Neuron (in vitro differentiated cells): Measurements from ENCODE around the gene PCSK9.

ENCODE experiments used
- H2AFZ ChIP-seq: one replicate; pipeline ENCODE4 v1.6.1; 2013; ENCODE audit warnings: low read depth, mild to moderate bottlenecking, inconsistent platforms, low read length, moderate library complexity
- H3K27me3 ChIP-seq: one replicate; pipeline ENCODE4 v1.6.1; 2013; ENCODE audit warnings: low read length; ENCODE audit not compliant: insufficient read depth
- H3K36me3 ChIP-seq: one replicate; pipeline ENCODE4 v1.6.1; 2013; ENCODE audit warnings: low read length; ENCODE audit not compliant: insufficient read depth
- H3K4me1 ChIP-seq: one replicate; pipeline ENCODE4 v1.6.1; 2013; ENCODE audit warnings: low read length; ENCODE audit not compliant: insufficient read depth
- H3K4me3 ChIP-seq: 2 replicates; pipeline ENCODE4 v1.5.1; 2013; ENCODE audit warnings: mild to moderate bottlenecking, low read length, moderate library complexity
- H3K9me3 ChIP-seq: one replicate; pipeline ENCODE4 v1.6.1; 2013; ENCODE audit warnings: low read length

PCSK9 gene

DNA sequence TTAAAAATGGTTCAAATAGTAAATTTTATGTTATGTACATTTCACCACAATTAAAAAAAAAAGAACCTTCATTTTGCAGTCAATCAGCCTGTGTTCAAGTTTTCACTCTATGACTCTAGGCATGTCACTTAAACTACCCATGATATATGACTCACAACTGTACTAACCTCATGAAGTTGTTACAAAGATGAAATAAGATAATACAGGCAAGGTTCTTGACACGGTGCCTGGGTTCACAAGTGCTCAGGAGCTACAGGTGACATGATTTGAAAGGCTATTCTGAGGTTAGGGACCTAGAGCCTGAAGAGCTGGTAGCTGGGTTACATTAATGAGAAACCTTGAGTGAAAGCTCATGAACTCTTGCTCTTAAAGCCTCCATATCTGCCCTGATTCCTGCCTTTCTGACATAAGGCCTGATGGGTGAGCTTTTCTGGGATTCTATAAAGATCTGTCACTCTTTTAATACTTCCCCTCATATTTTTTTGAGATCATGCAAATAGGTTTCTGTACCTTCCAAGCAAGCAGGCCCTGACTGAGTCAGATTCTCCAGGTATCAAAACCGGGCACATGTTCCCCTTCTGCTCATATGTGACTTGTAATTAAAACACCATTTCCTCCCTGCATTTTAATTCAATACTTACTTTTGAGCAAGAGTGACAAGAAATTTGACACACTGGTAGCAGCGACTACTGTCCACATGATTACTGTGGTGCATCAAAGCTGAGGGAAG, 34.0 kb downstream of the PCSK9 start:
- no peak overlapping the region for H3K4me3 ChIP-seq
- peaks cover 86% of the 10 kb centered on the region for H3K36me3 ChIP-seq
- H2AFZ ChIP-seq: no peak overlapping the region
- H3K4me1 ChIP-seq: no peaks in the 10 kb centered on the region
- H3K9me3 ChIP-seq: no peaks in the 10 kb centered on the region
- no peaks in the 10 kb centered on the region for H3K27me3 ChIP-seq

DNA sequence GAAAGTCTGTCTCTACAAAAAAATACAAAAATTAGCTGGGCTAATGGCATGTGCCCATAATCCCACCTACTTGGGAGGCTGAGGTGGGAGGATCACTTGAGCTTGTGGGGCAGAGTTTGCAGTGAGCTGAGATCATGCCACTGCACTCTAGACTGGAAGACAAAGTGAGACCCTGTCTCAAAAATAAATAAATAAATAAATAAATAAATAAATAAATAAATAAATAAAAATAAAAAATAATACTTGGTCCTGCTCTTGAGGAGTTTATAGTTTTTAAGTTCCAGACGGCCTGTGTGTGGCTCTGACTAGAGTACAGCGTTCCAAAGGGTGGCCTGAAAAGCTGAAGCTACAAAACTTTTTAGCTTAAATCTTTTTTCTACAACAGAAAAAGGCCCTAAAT, 35.1 kb downstream of the PCSK9 start:
- Histone ChIP-seq H2AFZ (no peak overlapping the region), H3K9me3 (no peaks in the 10 kb centered on the region), H3K36me3 (peaks cover 87% of the 10 kb centered on the region), H3K27me3 (no peaks in the 10 kb centered on the region), H3K4me3 (no peak overlapping the region), H3K4me1 (no peaks in the 10 kb centered on the region)

DNA sequence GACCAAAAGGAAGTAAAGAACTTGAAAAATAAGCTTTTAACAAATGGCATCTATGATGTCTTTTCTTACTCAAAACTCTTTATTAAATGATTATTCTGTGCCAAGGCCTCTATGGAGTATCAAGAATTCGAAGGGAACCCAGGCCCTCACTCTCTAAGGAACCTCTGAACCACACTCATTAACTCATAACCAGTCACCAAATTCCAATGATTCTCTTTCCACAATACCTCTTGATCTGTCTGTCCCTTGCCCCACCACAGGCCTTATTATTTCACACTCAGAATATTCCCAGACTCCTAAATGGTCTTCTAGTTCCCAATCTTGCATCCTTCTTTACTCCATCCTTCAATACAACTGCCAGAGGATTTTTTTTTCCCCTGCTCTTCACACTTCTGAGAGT, 37.0 kb downstream of the PCSK9 start:
- H3K36me3 ChIP-seq: peaks cover 90% of the 10 kb centered on the region
- H2AFZ ChIP-seq: no peak overlapping the region
- no peaks in the 10 kb centered on the region for H3K27me3 ChIP-seq
- no peaks in the 10 kb centered on the region for H3K9me3 ChIP-seq
- H3K4me1 ChIP-seq: no peaks in the 10 kb centered on the region
- no peak overlapping the region for H3K4me3 ChIP-seq

DNA sequence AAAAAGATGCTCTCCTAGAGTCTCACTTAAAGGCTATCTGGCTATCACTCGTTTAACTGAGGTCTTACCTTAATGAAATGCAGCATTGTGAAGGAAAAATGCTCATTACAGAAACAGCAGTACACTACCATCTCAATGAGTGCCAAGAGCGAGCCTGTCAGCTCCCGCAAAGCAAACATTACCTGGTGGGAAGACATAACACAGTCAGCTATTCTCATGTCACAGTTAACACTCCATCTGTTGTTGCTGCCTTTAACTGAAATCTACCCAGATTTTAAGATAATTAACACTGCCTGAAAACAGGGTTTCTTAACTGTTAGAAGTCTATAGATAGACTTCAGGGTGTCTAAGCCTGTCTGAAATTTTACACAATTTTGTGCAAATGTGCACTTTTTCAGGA, 39.1 kb downstream of the PCSK9 start:
- no peak overlapping the region for H3K4me3 ChIP-seq
- H3K36me3 ChIP-seq: peaks cover 83% of the 10 kb centered on the region

DNA sequence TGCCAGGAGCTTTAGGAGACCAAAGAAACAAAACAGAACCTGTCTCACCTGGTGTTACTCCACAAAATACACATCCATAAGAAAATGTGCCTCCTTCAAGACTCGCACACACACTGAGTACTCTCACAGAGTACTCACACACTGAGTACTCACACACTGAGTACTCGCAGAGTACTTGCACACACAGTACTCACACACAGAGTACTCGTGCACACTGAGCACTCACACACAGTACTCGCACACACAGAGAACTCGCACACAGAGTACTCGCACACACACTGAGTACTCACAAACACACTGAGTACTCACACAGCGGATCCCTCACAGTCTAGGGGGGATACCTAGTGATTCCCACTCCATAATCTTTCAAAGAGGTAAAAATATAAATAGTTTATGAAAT, 40.3 kb downstream of the PCSK9 start:
- no peaks in the 10 kb centered on the region for H3K9me3 ChIP-seq
- H2AFZ ChIP-seq: no peak overlapping the region
- no peak overlapping the region for H3K4me3 ChIP-seq
- H3K27me3 ChIP-seq: no peaks in the 10 kb centered on the region
- H3K36me3 ChIP-seq: peaks cover 83% of the 10 kb centered on the region
- H3K4me1 ChIP-seq: no peaks in the 10 kb centered on the region

More for the DNA sequence above, 39.1 kb downstream of the PCSK9 start:
- Histone ChIP-seq H3K27me3 (no peaks in the 10 kb centered on the region), H3K4me1 (no peaks in the 10 kb centered on the region), H2AFZ (no peak overlapping the region), H3K9me3 (no peaks in the 10 kb centered on the region)

DNA sequence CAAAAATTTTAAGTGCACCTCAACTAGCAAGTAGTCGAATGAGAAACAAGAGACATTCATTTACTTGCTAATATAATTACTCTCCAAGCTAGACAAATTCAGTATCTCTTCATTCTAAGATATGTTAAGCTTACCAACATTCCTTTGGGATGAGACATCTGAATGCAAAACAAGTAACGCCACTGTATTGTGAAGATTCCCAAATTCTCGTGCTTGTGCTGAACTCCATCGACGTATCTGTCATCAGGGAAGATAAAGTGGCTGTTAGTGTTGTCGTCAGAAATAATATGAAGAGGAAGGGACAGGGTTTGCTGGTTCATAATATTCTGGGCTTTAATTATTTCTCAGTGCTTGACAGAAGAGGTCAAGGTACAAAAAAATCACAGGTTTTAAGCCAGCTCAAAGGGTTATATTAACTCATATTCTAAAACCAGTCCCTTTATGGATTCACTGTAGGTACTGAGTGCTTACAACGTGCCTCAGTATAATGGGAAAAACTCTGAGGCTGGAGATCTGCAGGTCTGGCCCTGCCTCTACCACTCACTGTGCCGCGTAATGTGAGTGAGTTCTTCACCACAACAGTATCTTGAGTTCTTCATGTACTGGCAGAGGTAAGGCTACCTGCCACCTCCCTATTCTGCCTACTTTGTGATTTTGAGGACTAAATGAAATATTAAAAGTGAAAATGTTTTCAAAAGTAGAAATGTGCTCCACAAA, 42.0 kb downstream of the PCSK9 start:
- no peaks in the 10 kb centered on the region for H3K9me3 ChIP-seq
- no peaks in the 10 kb centered on the region for H3K27me3 ChIP-seq
- H3K4me1 ChIP-seq: no peaks in the 10 kb centered on the region
- H3K36me3 ChIP-seq: peaks cover 85% of the 10 kb centered on the region
- H2AFZ ChIP-seq: no peak overlapping the region
- no peak overlapping the region for H3K4me3 ChIP-seq

DNA sequence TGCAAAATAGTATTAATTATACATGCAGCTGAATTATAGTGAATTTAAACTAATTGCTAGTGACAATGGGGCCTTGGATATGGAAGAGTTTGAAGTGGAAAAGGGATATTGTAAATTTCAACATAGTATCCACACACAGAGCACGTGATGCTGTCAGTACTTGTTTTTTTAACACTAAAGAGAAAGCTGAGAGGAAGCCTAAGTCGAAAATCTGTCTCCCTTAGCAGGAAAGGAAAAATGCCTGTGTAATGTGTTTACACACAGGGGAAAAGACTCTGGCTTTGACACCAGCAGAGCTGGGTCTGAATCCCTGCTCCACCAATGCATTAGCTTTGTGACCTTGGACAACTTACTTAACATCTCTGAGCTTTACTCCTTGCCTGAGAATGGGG, 42.6 kb downstream of the PCSK9 start:
- Histone ChIP-seq H3K27me3 (no peaks in the 10 kb centered on the region), H3K36me3 (peaks cover 85% of the 10 kb centered on the region), H3K4me1 (no peaks in the 10 kb centered on the region), H2AFZ (no peak overlapping the region), H3K9me3 (no peaks in the 10 kb centered on the region), H3K4me3 (no peak overlapping the region)

DNA sequence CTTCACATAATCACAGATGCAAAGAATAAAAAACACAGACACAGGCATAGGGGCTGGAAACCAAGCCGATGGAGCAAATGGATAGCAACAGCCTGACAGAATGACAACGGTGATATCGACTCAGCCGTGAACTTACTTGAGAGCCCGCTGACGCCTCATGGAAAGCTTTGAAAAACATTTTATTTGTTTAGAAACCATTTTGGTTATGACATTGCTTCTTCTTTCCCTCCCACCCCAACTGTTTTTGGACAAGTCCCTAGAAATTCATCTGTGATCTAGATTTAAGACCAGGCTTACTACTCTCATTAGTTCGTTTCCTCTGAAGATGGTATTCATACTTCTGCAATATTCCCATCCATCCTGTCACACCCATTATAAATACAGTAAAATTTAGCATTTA, 44.9 kb downstream of the PCSK9 start:
- peaks cover 85% of the 10 kb centered on the region for H3K36me3 ChIP-seq
- H3K4me3 ChIP-seq: no peak overlapping the region
- no peak overlapping the region for H2AFZ ChIP-seq
- H3K4me1 ChIP-seq: no peaks in the 10 kb centered on the region
- H3K9me3 ChIP-seq: no peaks in the 10 kb centered on the region
- no peaks in the 10 kb centered on the region for H3K27me3 ChIP-seq

DNA sequence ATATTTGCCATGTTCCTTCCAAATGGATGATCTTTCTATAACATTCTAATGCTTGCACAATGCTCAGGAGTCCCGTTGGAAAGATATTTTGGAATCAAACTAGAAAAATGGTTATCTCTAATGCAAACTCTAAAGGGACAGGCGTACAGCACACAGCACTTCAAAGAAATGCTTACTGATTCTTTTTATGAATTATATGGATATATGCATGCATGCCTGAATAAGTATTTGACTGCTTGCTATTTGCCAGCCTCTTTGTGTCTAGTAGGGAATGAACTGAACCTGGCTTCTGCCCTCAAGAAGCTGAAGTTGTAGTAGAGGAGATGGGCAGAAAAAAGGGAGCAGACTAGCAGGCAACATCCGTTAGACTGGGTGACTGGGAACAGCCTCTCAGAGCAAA, 48.1 kb downstream of the PCSK9 start:
- Histone ChIP-seq H3K36me3 (peaks cover 86% of the 10 kb centered on the region), H2AFZ (no peak overlapping the region), H3K9me3 (no peaks in the 10 kb centered on the region), H3K4me3 (no peak overlapping the region), H3K4me1 (no peaks in the 10 kb centered on the region), H3K27me3 (no peaks in the 10 kb centered on the region)

DNA sequence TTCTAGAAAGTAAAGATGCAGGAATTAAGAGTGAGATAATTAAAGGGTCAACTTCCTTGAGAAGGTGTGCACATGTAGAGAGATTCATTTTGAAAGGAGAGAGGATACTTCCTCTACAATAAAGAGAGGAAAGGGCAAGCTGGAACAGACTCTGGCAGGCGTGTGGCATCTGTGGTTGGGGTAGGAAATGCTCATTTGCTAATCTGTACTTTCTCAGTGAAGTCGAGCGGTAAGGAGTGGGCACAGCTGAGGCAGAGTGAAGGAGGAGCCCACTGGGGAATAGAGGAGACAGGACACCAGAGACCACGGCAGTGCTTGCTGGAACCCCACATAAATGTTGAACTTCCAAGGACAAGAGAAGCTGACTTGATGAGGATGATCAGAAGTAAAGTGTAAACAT, 49.1 kb downstream of the PCSK9 start:
- Histone ChIP-seq H3K4me1 (no peaks in the 10 kb centered on the region), H3K36me3 (peaks cover 89% of the 10 kb centered on the region), H3K9me3 (no peaks in the 10 kb centered on the region), H3K27me3 (no peaks in the 10 kb centered on the region), H2AFZ (no peak overlapping the region), H3K4me3 (no peak overlapping the region)

DNA sequence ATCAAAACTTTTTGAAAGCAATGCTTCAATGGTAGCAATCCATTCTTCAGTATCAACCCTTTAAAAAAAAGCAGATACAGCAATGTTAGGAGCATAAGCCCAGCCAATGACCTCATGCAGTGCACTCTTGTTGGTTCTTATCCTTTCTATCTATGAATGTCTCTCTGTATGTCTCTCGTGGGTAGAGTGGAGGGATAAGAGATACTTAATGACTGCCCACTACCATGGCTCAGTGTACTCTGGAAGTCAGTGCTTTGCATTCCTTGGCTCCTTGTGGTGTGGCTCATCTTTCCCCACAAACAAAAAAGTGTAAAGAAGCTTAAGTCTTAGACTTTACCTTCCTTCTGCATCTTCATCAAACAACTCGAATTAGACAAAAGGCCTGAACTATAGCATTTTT, 50.3 kb downstream of the PCSK9 start:
- peaks cover 89% of the 10 kb centered on the region for H3K36me3 ChIP-seq
- no peak overlapping the region for H2AFZ ChIP-seq
- no peaks in the 10 kb centered on the region for H3K4me1 ChIP-seq
- no peaks in the 10 kb centered on the region for H3K9me3 ChIP-seq
- H3K4me3 ChIP-seq: no peak overlapping the region
- H3K27me3 ChIP-seq: no peaks in the 10 kb centered on the region

DNA sequence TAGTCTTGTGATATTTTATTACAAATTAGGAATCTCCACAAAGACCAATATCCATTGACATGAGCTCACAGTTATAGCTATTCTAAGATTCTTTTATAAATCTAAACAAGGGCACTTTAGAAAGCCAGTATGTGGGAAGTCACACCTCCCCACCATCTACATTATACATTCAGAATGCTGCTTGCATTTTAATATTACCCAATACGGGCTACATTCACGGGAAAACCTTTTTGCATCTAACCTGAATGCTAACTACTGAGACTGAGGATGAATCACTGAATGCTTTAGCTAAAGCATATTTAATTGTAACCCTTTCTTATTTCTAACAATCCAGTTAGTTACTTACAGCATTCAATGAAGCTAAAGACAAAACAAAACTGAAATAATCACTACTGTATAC, 53.1 kb downstream of the PCSK9 start:
- no peak overlapping the region for H3K4me3 ChIP-seq
- no peak overlapping the region for H2AFZ ChIP-seq
- no peaks in the 10 kb centered on the region for H3K27me3 ChIP-seq
- no peaks in the 10 kb centered on the region for H3K4me1 ChIP-seq
- H3K36me3 ChIP-seq: peaks cover 89% of the 10 kb centered on the region
- H3K9me3 ChIP-seq: no peaks in the 10 kb centered on the region

DNA sequence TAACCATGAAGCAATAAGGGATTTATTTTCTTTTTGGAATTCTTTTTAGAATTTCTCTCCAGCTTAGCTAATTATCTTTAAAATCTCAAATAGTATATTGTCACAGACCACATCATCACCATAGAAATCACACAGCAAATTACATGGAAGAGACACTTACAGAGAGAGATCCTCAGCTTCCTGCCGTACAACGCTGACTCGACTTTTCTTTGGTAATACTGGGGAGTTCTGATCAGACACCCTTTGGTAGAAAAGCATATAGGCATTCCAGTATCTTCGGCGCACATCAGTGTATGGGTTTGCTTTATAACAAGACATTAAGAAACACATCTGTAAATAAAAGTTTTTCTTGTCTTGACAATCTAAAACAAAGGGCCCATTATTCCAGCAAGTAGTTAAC, 55.7 kb downstream of the PCSK9 start:
- Histone ChIP-seq H3K4me1 (no peaks in the 10 kb centered on the region), H3K4me3 (no peak overlapping the region), H3K36me3 (peaks cover 94% of the 10 kb centered on the region), H3K9me3 (no peaks in the 10 kb centered on the region), H2AFZ (no peak overlapping the region), H3K27me3 (no peaks in the 10 kb centered on the region)

DNA sequence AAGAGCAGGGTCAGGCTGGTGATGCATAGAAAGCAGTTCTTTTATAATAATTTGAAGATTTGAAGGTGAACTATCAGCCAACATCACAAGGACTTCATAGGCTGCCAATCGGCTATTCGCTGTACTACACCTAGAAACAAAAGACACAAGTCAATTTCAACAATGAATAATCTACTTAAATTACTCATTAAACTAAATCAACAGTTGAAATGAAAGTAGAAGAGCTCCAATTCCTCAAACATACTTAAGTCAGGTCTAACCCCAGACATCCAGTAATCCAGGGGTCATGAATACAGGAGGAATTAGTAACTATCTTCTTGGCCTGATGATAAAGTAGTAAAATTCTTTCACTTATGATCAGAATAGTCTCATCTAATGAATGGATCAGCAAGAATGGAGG, 64.5 kb downstream of the PCSK9 start:
- Histone ChIP-seq H3K4me1 (no peaks in the 10 kb centered on the region), H3K27me3 (no peaks in the 10 kb centered on the region), H3K36me3 (peaks cover 94% of the 10 kb centered on the region)

More for the DNA sequence above, 64.5 kb downstream of the PCSK9 start:
- Histone ChIP-seq H3K9me3 (no peaks in the 10 kb centered on the region), H2AFZ (no peak overlapping the region), H3K4me3 (no peak overlapping the region)
